HPDE6-E6E7 (cell line): ENCODE results near the gene MPG.

Experiments
- DNase-seq: peaks from one replicate; pipeline ENCODE4 v3.0.0; 2011; ENCODE audit warnings: missing footprints; ENCODE audit errors: extremely low spot score

MPG gene

GRCh38 chr16:66309-67182 lies 11.5 kb upstream of the MPG start:
- DNase-seq = no peak

GRCh38 chr16:67183-67791 lies 10.7 kb upstream of the MPG start:
- DNase-seq = no peak

GRCh38 chr16:67884-68789 lies 9.9 kb upstream of the MPG start:
- no peak for DNase-seq

GRCh38 chr16:69181-69580 lies 8.8 kb upstream of the MPG start:
- no peak for DNase-seq

- no peak for DNase-seq
Measured at GRCh38 chr16:71210-71539, 6.8 kb upstream of the MPG start.

- peak; percentile 89 for DNase-seq
Measured at GRCh38 chr16:71540-72401, 6.3 kb upstream of the MPG start.

- DNase-seq = no peak
Measured at GRCh38 chr16:72561-73548, 5.2 kb upstream of the MPG start, which contains the start of gene RHBDF1. Gene RHBDF1, minus strand, starts transcription at chr16:72631. Its CDS starts 7,616 bp downstream, at chr16:65015.

- no peak for DNase-seq
Measured at GRCh38 chr16:74051-74746, 3.8 kb upstream of the MPG start.

GRCh38 chr16:74747-75334 lies 3.2 kb upstream of the MPG start:
- DNase-seq = no peak

- DNase-seq = no peak
Measured at GRCh38 chr16:75580-76501, 2.2 kb upstream of the MPG start.

- peak; percentile 42 for DNase-seq
Measured at GRCh38 chr16:76535-77272, 1.3 kb upstream of the MPG start.

GRCh38 chr16:77273-77806 lies 685 bp upstream of the MPG start:
- DNase-seq = peak; percentile 39

GRCh38 chr16:78444-79150 lies 572 bp downstream of the MPG start:
- DNase-seq = no peak

- no peak for DNase-seq
Measured at GRCh38 chr16:79151-80054, 1.4 kb downstream of the MPG start.

GRCh38 chr16:83060-83603 lies 5.1 kb downstream of the MPG start:
- no peak for DNase-seq
